ENCODE data around the gene TNS3. TPM values are rescaled to one million over a fixed set of nuclear protein-coding genes. Genes with fewer than 3 reads are reported as not detected.
A peak's percentile ranks its signal among the peaks of the same experiment; 100 is the strongest.

TNS3 gene
- total RNA-seq, 1 donor from 2014 or later = 426 TPM

GRCh38 chr7:47333554-47333887 lies 248.4 kb downstream of the TNS3 start:
- H3K36me3 Mint-ChIP-seq (ENCODE audit: low read depth) = peaks cover 36% of the 10 kb centered on the region
- H3K4me1 Mint-ChIP-seq (ENCODE audit: low read depth) = peaks cover 92% of the 10 kb centered on the region
- H3K27ac Mint-ChIP-seq (ENCODE audit: unreplicated experiment) = peak overlapping the region; percentile 83
- TF ChIP-seq CTCF (IDR thresholded peaks at IDR 0.05) = no peak
- no peak for DNase-seq (ENCODE audit: low spot score)
- H3K9me3 Mint-ChIP-seq (ENCODE audit: low read depth) = peaks cover 3% of the 10 kb centered on the region
- H3K27me3 Mint-ChIP-seq (ENCODE audit: low read depth) = no peaks in the 10 kb centered on the region
- peak overlapping the region; percentile 18 for H3K4me3 Mint-ChIP-seq (ENCODE audit: unreplicated experiment)

GRCh38 chr7:47332681-47333553 lies 249.0 kb downstream of the TNS3 start:
- Mint-ChIP-seq H3K4me1 (ENCODE audit: low read depth) (peaks cover 92% of the 10 kb centered on the region), H3K27me3 (ENCODE audit: low read depth) (no peaks in the 10 kb centered on the region), H3K4me3 (ENCODE audit: unreplicated experiment) (peak overlapping the region; percentile 26), H3K36me3 (ENCODE audit: low read depth) (peaks cover 33% of the 10 kb centered on the region), H3K27ac (ENCODE audit: unreplicated experiment) (peak overlapping the region; percentile 83), H3K9me3 (ENCODE audit: low read depth) (peaks cover 3% of the 10 kb centered on the region)
- DNase-seq (ENCODE audit: low spot score) = no peak
- no peak for TF ChIP-seq CTCF (IDR thresholded peaks at IDR 0.05)

- H3K27ac Mint-ChIP-seq (ENCODE audit: unreplicated experiment) = peak overlapping the region; percentile 83
- no peaks in the 10 kb centered on the region for H3K27me3 Mint-ChIP-seq (ENCODE audit: low read depth)
- peaks cover 3% of the 10 kb centered on the region for H3K9me3 Mint-ChIP-seq (ENCODE audit: low read depth)
- peaks cover 92% of the 10 kb centered on the region for H3K4me1 Mint-ChIP-seq (ENCODE audit: low read depth)
- no peak overlapping the region for H3K4me3 Mint-ChIP-seq (ENCODE audit: unreplicated experiment)
- TF ChIP-seq CTCF (IDR thresholded peaks at IDR 0.05) = no peak
- no peak for DNase-seq (ENCODE audit: low spot score)
- peaks cover 28% of the 10 kb centered on the region for H3K36me3 Mint-ChIP-seq (ENCODE audit: low read depth)
Measured at GRCh38 chr7:47332213-47332612, 249.7 kb downstream of the TNS3 start.

- TF ChIP-seq CTCF (IDR thresholded peaks at IDR 0.05) = no peak
- Mint-ChIP-seq H3K4me1 (ENCODE audit: low read depth) (peaks cover 93% of the 10 kb centered on the region), H3K36me3 (ENCODE audit: low read depth) (peaks cover 25% of the 10 kb centered on the region), H3K4me3 (ENCODE audit: unreplicated experiment) (no peak overlapping the region), H3K9me3 (ENCODE audit: low read depth) (no peaks in the 10 kb centered on the region), H3K27me3 (ENCODE audit: low read depth) (no peaks in the 10 kb centered on the region), H3K27ac (ENCODE audit: unreplicated experiment) (peak overlapping the region; percentile 27)
- no peak for DNase-seq (ENCODE audit: low spot score)
Measured at GRCh38 chr7:47331179-47331565, 250.7 kb downstream of the TNS3 start.

GRCh38 chr7:47330561-47331178 lies 251.2 kb downstream of the TNS3 start:
- peaks cover 21% of the 10 kb centered on the region for H3K36me3 Mint-ChIP-seq (ENCODE audit: low read depth)
- H3K27me3 Mint-ChIP-seq (ENCODE audit: low read depth) = no peaks in the 10 kb centered on the region
- H3K27ac Mint-ChIP-seq (ENCODE audit: unreplicated experiment) = peak overlapping the region; percentile 99
- TF ChIP-seq CTCF (IDR thresholded peaks at IDR 0.05) = no peak
- H3K4me1 Mint-ChIP-seq (ENCODE audit: low read depth) = peaks cover 93% of the 10 kb centered on the region
- no peak for DNase-seq (ENCODE audit: low spot score)
- H3K9me3 Mint-ChIP-seq (ENCODE audit: low read depth) = no peaks in the 10 kb centered on the region
- no peak overlapping the region for H3K4me3 Mint-ChIP-seq (ENCODE audit: unreplicated experiment)

All from chondrocyte (in vitro differentiated cells).